ENCODE data around the gene RNF19B. TPM values are rescaled to one million over a fixed set of nuclear protein-coding genes. Genes with fewer than 3 reads are reported as not detected.

The RNF19B gene
- total and polyA plus RNA-seq, 2 of the 8 experiments (the other 6 are each of a cell fraction or from before 2014, with no cell fraction given), result 9.2 to 11.2 TPM

DNA sequence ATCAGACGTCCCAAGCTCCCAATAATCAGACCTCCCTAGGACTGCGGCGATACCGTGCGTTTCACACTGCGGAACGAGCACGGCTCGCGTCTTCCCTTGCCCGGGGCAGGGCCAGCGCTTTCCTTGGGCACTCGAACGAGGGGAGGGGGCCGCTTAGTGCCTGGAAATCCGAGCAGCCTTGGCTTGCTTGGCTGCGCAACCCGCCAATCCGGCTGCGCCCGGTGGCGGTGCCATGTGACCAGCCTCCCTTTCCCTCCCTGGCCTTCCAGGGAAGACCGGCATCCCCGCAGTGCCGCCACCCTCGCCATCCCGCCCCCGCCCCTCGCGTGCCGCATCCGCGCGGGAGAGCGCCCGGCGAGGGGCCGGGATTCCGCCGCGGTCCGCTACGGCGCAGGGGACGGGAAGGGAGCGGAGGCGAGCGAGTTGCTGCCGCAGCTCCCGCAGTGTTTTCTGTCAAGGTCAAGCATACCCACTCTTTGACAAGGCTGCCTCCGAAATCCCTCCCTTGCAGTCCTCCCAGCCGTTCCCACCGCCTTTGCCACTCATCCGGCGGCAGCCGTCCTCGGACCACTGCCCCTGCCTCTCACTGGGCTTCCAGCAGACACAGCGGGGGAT is 8.3 kb upstream of the RNF19B start (continued):
- TF ChIP-seq EZH2 (IDR thresholded peaks at IDR 0.05; ENCODE audit: low read depth, low read length, severe bottlenecking) (no peak), BACH1 (IDR thresholded peaks at IDR 0.05; ENCODE audit: low read length) (peak; percentile 40; the same call in 1 of the 2 replicates), BRCA1 (IDR thresholded peaks at IDR 0.05; ENCODE audit: low read depth, low read length) (no peak), KDM4A (IDR thresholded peaks at IDR 0.05; ENCODE audit: low read depth, low read length, severe bottlenecking) (peak; percentile 90), HDAC2 (IDR thresholded peaks at IDR 0.05; ENCODE audit: borderline replicate concordance in 1 of 2, low read depth in 2 of 2, low read length in 2 of 2) (peak in 1 of 2 experiments; percentile 90; a peak in 2 of 4 replicates), JUN (IDR thresholded peaks at IDR 0.05; ENCODE audit: low read depth, low read length) (no peak), RNF2 (IDR thresholded peaks at IDR 0.05; ENCODE audit: borderline replicate concordance, low read depth, low read length, missing control alignments, poor library complexity, severe bottlenecking) (peak; percentile 29), CTBP2 (IDR thresholded peaks at IDR 0.05; ENCODE audit: borderline replicate concordance, insufficient read depth, insufficient read length, low read length) (peak; percentile 90), NRF1 (IDR thresholded peaks at IDR 0.05; ENCODE audit: low read depth, low read length) (0 out of 2 replicates have a peak, but pooled peaks have one; percentile 17), SIN3A (conservative IDR thresholded peaks at IDR 0.05 in 1 of 2, IDR thresholded peaks at IDR 0.05 in 1 of 2; ENCODE audit: low read depth in 1 of 2, low read length in 2 of 2) (0 out of 4 replicates have a peak, but pooled peaks of 1 of the 2 experiments have one; percentile 30), TBP (IDR thresholded peaks at IDR 0.05; ENCODE audit: low read depth, low read length) (peak; percentile 34; the same call in 1 of the 2 replicates), EGR1 (IDR thresholded peaks at IDR 0.05; ENCODE audit: borderline replicate concordance, low read depth, low read length) (peak; percentile 15; the same call in 1 of the 2 replicates), TEAD4 (IDR thresholded peaks at IDR 0.05; ENCODE audit: low read depth, low read length) (no peak), POLR2AphosphoS5 (IDR thresholded peaks at IDR 0.05; ENCODE audit: low read depth, low read length) (no peak), SAP30 (IDR thresholded peaks at IDR 0.05; ENCODE audit: insufficient read depth, insufficient replicate concordance, low read length) (no peak)
- TF ChIP-seq, protein P1, sequence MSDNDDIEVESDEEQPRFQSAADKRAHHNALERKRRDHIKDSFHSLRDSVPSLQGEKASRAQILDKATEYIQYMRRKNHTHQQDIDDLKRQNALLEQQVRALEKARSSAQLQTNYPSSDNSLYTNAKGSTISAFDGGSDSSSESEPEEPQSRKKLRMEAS (IDR thresholded peaks at IDR 0.05), result peak; percentile 94
